ENCODE data around the gene CASP4. TPM values are rescaled to one million over a fixed set of nuclear protein-coding genes. Genes with fewer than 3 reads are reported as not detected.

CASP4 gene
- total and polyA plus RNA-seq, 12 donors: 6.6 to 42.7 (median 12.7) TPM

GRCh38 chr11:104917271-104918112 lies 50.9 kb downstream of the CASP4 start:
- ATAC-seq (peak in 7 of 8 donors; percentile 25 to 63 (median 35)), DNase-seq (no peak)
- Histone ChIP-seq H3K4me1 (peaks cover 0 to 30% (median 6%) of the 10 kb centered on the region in 9 donors), H3K9me3 (peaks cover 0 to 5% (median 0%) of the 10 kb centered on the region in 11 donors), H3K4me3 (peak overlapping the region; percentile 2 to 57 (median 51)), H3K27ac (peak overlapping the region in 9 of 10 donors; percentile 47 to 85 (median 73)), H3K27me3 (no peaks in the 10 kb centered on the region), H3K36me3 (no peaks in the 10 kb centered on the region)
- TF ChIP-seq CTCF (IDR thresholded peaks at IDR 0.05): no peak
- 31 to 56% methylated on average over 3 to 4 of the region's 4 CpGs for WGBS, 2 donors
- intact Hi-C loops (cut with DNase I): no loop called here

DNA sequence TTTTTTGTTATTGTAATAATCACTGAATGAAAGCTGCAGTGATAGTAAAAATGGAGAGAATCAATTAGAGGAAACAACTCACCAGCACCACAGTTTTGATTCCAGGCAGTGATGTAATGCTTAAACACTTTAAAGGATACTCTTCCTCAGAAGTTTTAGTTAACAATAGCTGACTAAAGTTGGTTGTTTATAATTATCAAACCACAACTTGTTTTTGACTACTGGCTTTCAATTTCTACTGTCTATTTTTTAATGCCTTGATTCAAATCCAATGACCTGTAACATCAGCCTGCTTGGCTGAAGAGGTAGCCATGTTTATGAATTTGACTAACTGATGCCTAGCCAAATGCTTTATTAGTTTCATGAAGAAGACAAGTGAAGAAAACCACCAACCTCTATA lies 51.9 kb downstream of the CASP4 start:
- Histone ChIP-seq H3K36me3 (no peaks in the 10 kb centered on the region), H3K27me3 (no peaks in the 10 kb centered on the region), H3K27ac (peak overlapping the region in 6 of 10 donors; percentile 31 to 85 (median 72)), H3K4me1 (peaks cover 0 to 30% (median 6%) of the 10 kb centered on the region in 9 donors), H3K4me3 (peak overlapping the region in 6 of 10 donors; percentile 50 to 57 (median 53)), H3K9me3 (peaks cover 0 to 5% (median 0%) of the 10 kb centered on the region in 11 donors)
- DNase-seq (no peak), ATAC-seq (peak in 1 of 8 donors; percentile 33)
- intact Hi-C loops (cut with DNase I): no loop called here
- TF ChIP-seq CTCF (IDR thresholded peaks at IDR 0.05): no peak

DNA sequence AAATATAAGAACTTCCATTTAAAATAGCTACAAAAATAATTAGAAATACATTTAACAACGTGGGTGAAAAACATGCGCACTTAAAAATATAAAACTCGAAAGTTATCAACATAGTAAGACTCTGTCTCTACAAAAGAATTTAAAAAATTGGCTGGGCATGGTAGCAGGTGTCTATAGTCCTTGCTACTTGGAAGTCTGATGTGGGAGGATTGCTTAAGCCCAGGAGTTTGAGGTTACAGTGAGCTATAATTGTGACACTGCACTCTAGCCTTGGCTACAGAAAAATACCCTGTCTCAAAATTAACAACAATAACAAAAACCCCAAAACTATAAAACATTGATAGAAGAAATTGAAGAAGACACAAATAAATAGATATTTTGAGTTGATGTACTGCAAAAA lies 56.3 kb downstream of the CASP4 start:
- intact Hi-C loops (cut with DNase I): no loop called here
- peaks cover 0 to 12% (median 0%) of the 10 kb centered on the region in 9 donors for H3K36me3 ChIP-seq
- H3K9me3 ChIP-seq: no peaks in the 10 kb centered on the region
- DNase-seq (no peak), ATAC-seq (no peak)
- TF ChIP-seq CTCF (IDR thresholded peaks at IDR 0.05): no peak
- no peak overlapping the region for H3K4me3 ChIP-seq
- 89 to 93% methylated on average over 3 of the region's 3 CpGs for WGBS, 2 donors
- H3K27me3 ChIP-seq: no peaks in the 10 kb centered on the region
- H3K27ac ChIP-seq: no peak overlapping the region
- H3K4me1 ChIP-seq: peaks cover 0 to 15% (median 6%) of the 10 kb centered on the region in 9 donors

- ATAC-seq (no peak), DNase-seq (no peak)
- H3K9me3 ChIP-seq: no peaks in the 10 kb centered on the region
- TF ChIP-seq CTCF (IDR thresholded peaks at IDR 0.05): no peak
- H3K27ac ChIP-seq: no peak overlapping the region
- no peaks in the 10 kb centered on the region for H3K4me1 ChIP-seq
- intact Hi-C loops (cut with DNase I): no loop called here
- no peaks in the 10 kb centered on the region for H3K27me3 ChIP-seq
- H3K36me3 ChIP-seq: peaks cover 0 to 30% (median 0%) of the 10 kb centered on the region in 9 donors
- H3K4me3 ChIP-seq: no peak overlapping the region
- WGBS, 2 donors: 86 to 92% methylated on average over 3 of the region's 3 CpGs
These were observed 60.2 kb downstream of the CASP4 start for GRCh38 chr11:104908186-104908531.

Data from heart right ventricle (tissue), 16 donors.